SH-SY5Y (cell line): ENCODE results near the gene KCTD7.

Source experiments
- GATA2 ChIP-seq: IDR thresholded peaks from 2 replicates; pipeline ENCODE4 v1.6.1; 2011; ENCODE audit warnings: mild to moderate bottlenecking, low read depth, low read length
- GATA3 ChIP-seq: IDR thresholded peaks from 2 replicates; pipeline ENCODE4 v1.6.1; 2011; ENCODE audit warnings: low read depth, mild to moderate bottlenecking, low read length, moderate library complexity

DNA sequence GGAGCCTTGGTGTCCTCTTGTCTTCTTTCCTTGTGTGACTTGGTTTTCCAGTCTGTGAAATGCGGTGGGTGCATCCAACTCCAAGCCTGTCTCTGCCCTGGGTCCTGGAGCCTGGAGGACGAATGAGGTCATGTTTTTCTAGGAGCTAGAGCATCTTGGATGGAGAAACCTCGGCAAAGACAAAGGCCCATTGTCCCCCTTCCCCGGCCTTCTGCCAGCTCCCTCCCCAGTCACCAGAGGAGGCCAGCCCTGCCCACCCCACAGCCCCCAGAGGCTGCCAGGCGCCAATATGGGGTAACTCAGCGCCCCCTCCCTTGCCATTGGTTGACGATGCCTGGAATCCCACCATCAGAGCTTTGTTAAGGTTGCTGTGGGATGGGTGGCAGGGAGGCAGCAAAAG is 40.4 kb downstream of the KCTD7 start:
- TF ChIP-seq GATA2 (no peak), GATA3 (no peak)
